Upper lobe of left lung (tissue), 6 donors: ENCODE data around the gene PIK3C2G. TPM values are rescaled to one million over a fixed set of nuclear protein-coding genes. Genes with fewer than 3 reads are reported as not detected.

ENCODE experiments used
- ATAC-seq, 2 donors: fragments of 200-7000 bp; cut with Tn5 transposase; one replicate each; pipeline ENCODE4 v1.9.1; 2022; ENCODE audit warnings: mild to moderate bottlenecking in 2 of 2, moderate library complexity in 2 of 2; ENCODE audit not compliant: low FRiP score in 2 of 2
- DNase-seq, 2 donors: peaks; one replicate each; pipeline ENCODE4 v3.0.0-alpha.2; 2019 to 2020
- H3K27ac ChIP-seq, 4 donors: fragments of 200-600 bp; sonication (generic); one replicate each; pipeline ENCODE4 v1.5.1; 2016 to 2019
- H3K27me3 ChIP-seq, 4 donors: fragments of 200-600 bp; sonication (generic); one replicate each; pipeline ENCODE4 v1.5.1; 2017 to 2019
- H3K36me3 ChIP-seq, 4 donors: fragments of 200-600 bp; sonication (generic); one replicate each; pipeline ENCODE4 v1.5.1; 2016 to 2019
- H3K4me1 ChIP-seq, 4 donors: fragments of 200-600 bp; sonication (generic); one replicate each; pipeline ENCODE4 v1.5.1; 2018 to 2019
- H3K4me3 ChIP-seq, 4 donors: fragments of 200-600 bp; sonication (generic); one replicate each; pipeline ENCODE4 v1.5.1; 2017 to 2019; ENCODE audit warnings: mild to moderate bottlenecking in 2 of 4, moderate library complexity in 1 of 4
- H3K9me3 ChIP-seq, 4 donors: fragments of 200-600 bp; sonication (generic); one replicate each; pipeline ENCODE4 v1.5.1; 2018 to 2019
- EP300 ChIP-seq, 4 donors: sonication (generic); formaldehyde crosslinking; IDR thresholded peaks; one replicate each; pipeline ENCODE4 v1.5.1; 2017; ENCODE audit warnings: antibody characterized with exemption in 4 of 4, control low read depth in 2 of 4
- POLR2A ChIP-seq, 4 donors: fragments of 450-650 bp; IDR thresholded peaks; one replicate each; pipeline ENCODE4 v1.5.1; 2016 to 2017; ENCODE audit warnings: antibody characterized with exemption in 4 of 4, mild to moderate bottlenecking in 2 of 4
- POLR2AphosphoS5 ChIP-seq, 2 donors: sonication (generic); formaldehyde crosslinking; IDR thresholded peaks; one replicate each; pipeline ENCODE4 v1.5.1; 2017; ENCODE audit warnings: antibody characterized with exemption in 2 of 2
- WGBS, 2 donors: methylation state at CpG; one replicate each; pipeline ENCODE4 v1.1.5; 2017 to 2018; 5-methylcytosine and 5-hydroxymethylcytosine counted together
- total RNA-seq, 6 donors: library from RNA; depleted of rRNA in 4 of 6; stranded (reverse); fragments of >200 nt in 4 of 6; gene quantifications; one replicate each; pipeline versions ENCODE4 v1.1.0 to v1.2.1, GENCODE V29; 2016 to 2021
- TF ChIP-seq, protein P1 (sequence below), 6 experiments: fragments of 450-650 bp in 4 of 6; fragments of 200-600 bp in 2 of 6; sonication (generic) in 2 of 6; IDR thresholded peaks; one replicate each; pipeline ENCODE4 v1.5.1; 2016 to 2019; ENCODE audit warnings: antibody characterized with exemption in 6 of 6
- donor health status: DM: no; HTN: no; CAD: no; lungs with moderate emphysema.
- donor health status: DM: no; HTN: yes; CAD: no; lungs with severe emphysema.

Gene PIK3C2G
- total RNA-seq, 6 donors from 2014 or later, result 0.33 to 3.1 (median 0.39) TPM; not detected in 1

DNA sequence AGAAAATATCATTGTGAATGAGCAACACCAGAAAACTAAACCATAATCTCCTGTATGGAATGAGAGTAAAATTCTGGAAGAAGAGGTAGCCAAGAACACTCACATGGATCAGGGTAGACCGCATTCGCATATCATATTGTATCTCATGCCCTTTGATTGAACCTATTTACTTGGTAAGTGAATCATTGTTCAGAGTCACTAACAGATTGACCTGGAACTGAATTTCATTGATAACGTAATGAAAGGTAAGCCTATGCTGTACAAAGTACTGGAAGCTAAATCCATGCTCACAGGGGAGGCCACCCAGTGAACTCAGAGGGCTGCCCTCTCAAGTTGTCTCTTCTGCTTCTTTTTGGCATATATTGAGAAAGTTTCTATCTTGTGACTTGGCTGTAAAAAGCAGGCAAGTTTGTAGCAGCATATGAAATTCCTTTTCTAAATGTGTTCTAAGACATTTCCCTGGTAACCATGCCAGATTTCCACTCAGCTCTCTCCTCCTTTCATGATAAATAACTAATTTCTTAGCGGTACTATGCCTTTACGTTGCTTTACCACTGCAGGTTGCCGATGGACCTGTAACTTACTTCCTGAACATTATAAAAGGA is 385.1 kb downstream of the PIK3C2G start:
- 80 to 82% methylated on average over 6 of the region's 6 CpGs for WGBS, 2 donors
- ATAC-seq (no peak), DNase-seq (no peak)
- Histone ChIP-seq H3K4me3 (no peak overlapping the region), H3K36me3 (no peaks in the 10 kb centered on the region), H3K27me3 (no peaks in the 10 kb centered on the region), H3K9me3 (no peaks in the 10 kb centered on the region), H3K4me1 (no peaks in the 10 kb centered on the region), H3K27ac (no peak overlapping the region)
- no peak for TF ChIP-seq POLR2AphosphoS5 (IDR thresholded peaks at IDR 0.05)
- TF ChIP-seq POLR2A (IDR thresholded peaks at IDR 0.05), result no peak
- TF ChIP-seq, protein P1, sequence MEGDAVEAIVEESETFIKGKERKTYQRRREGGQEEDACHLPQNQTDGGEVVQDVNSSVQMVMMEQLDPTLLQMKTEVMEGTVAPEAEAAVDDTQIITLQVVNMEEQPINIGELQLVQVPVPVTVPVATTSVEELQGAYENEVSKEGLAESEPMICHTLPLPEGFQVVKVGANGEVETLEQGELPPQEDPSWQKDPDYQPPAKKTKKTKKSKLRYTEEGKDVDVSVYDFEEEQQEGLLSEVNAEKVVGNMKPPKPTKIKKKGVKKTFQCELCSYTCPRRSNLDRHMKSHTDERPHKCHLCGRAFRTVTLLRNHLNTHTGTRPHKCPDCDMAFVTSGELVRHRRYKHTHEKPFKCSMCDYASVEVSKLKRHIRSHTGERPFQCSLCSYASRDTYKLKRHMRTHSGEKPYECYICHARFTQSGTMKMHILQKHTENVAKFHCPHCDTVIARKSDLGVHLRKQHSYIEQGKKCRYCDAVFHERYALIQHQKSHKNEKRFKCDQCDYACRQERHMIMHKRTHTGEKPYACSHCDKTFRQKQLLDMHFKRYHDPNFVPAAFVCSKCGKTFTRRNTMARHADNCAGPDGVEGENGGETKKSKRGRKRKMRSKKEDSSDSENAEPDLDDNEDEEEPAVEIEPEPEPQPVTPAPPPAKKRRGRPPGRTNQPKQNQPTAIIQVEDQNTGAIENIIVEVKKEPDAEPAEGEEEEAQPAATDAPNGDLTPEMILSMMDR (IDR thresholded peaks at IDR 0.05), result no peak
- no peak for TF ChIP-seq EP300 (IDR thresholded peaks at IDR 0.05)

DNA sequence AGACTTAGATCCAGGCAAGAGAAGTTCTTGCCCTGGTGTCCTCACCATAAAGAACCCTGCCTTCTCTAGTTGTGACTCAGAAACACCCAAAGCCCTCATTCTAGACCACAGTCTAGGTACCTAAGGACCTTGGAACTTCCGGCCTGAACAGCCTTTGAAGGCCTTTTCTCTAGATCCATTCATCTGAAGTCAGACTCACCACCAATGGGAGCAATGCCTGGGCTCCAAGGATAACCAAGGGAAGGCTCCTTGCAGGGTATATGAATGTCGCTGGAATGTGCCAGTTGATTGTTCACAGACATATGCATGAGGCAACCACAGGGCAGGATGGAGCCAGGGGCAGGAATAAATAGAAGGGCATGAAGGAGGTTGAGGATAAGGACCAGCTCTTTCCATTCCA is 390.2 kb downstream of the PIK3C2G start:
- Histone ChIP-seq H3K4me3 (no peak overlapping the region), H3K36me3 (no peaks in the 10 kb centered on the region), H3K4me1 (no peaks in the 10 kb centered on the region), H3K27me3 (no peaks in the 10 kb centered on the region), H3K9me3 (no peaks in the 10 kb centered on the region), H3K27ac (no peak overlapping the region)
- WGBS, 2 donors, result 79 to 91% methylated on average over 2 of the region's 2 CpGs
- no peak for ATAC-seq
- DNase-seq, result no peak
- TF ChIP-seq, protein P1 (IDR thresholded peaks at IDR 0.05), result no peak
- TF ChIP-seq POLR2A (IDR thresholded peaks at IDR 0.05) (no peak), POLR2AphosphoS5 (IDR thresholded peaks at IDR 0.05) (no peak), EP300 (IDR thresholded peaks at IDR 0.05) (no peak)

DNA sequence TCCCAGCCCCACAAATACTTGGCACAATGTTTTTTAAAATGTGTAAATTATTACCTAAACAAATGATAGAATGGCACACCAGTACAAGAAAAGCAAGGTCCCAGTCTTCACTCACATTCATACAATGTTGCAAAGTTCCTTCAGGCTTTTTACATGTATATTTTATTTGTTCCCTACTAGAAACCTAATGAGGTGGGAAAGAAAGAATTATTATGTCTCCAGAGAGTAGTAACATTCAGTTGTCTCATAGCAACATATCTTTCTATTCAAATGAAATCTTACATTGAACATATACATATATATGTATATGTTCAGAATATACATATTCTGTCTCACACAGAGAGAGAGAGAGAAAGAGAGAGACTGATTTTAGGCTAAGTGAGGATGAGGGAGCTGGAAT is 391.3 kb downstream of the PIK3C2G start:
- no peak overlapping the region for H3K4me3 ChIP-seq
- H3K4me1 ChIP-seq, result no peaks in the 10 kb centered on the region
- no peaks in the 10 kb centered on the region for H3K9me3 ChIP-seq
- DNase-seq, result no peak
- H3K27me3 ChIP-seq, result no peaks in the 10 kb centered on the region
- no peak overlapping the region for H3K27ac ChIP-seq
- no peaks in the 10 kb centered on the region for H3K36me3 ChIP-seq
- ATAC-seq, result no peak
- TF ChIP-seq EP300 (IDR thresholded peaks at IDR 0.05) (no peak), POLR2AphosphoS5 (IDR thresholded peaks at IDR 0.05) (no peak), POLR2A (IDR thresholded peaks at IDR 0.05) (no peak)
- TF ChIP-seq, protein P1 (IDR thresholded peaks at IDR 0.05), result no peak

DNA sequence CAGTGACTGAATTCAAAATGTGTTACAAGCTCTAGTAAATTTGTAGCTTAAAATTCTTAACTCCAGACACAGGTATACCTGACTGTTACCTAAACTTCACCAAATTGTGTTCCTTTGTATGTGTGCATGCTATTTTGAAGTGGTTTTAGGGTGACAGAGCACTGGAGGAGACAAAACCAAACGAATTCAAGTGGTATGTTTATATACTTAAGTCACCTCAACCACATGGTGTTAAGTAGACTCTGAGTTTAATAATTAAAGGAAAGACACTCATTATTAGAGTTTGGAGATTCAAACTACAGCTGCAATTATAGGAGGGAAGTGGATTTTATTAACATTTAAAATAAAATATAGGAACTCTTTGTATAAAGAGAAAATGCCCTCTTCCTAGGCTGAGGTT is 392.1 kb downstream of the PIK3C2G start:
- no peak overlapping the region for H3K27ac ChIP-seq
- WGBS, 2 donors, result 30 to 35% methylated on average over 1 of the region's 1 CpG
- no peaks in the 10 kb centered on the region for H3K27me3 ChIP-seq
- H3K4me1 ChIP-seq, result no peaks in the 10 kb centered on the region
- no peaks in the 10 kb centered on the region for H3K9me3 ChIP-seq
- no peaks in the 10 kb centered on the region for H3K36me3 ChIP-seq
- TF ChIP-seq POLR2A (IDR thresholded peaks at IDR 0.05) (no peak), POLR2AphosphoS5 (IDR thresholded peaks at IDR 0.05) (no peak), EP300 (IDR thresholded peaks at IDR 0.05) (no peak)
- TF ChIP-seq, protein P1 (IDR thresholded peaks at IDR 0.05), result no peak
- ATAC-seq (no peak), DNase-seq (no peak)
- H3K4me3 ChIP-seq, result no peak overlapping the region

DNA sequence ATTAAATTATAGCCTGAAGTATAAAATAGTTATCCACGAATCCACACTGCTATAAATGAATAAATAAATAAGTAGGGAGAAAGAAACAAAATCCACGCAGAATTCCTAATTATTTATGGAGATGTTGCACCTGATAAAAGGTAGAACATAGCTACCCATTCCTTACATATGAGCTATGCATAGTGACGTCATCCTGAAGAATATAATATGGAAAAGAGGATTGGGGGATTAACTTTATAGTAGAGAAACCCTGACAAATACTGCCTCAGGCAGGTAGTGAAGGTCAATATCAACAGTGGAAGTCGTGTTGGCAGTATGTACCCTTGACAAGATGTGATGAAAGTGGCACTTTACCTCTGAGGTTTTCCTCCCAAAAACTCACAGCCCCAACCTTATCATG is 394.0 kb downstream of the PIK3C2G start:
- WGBS, 2 donors, result 71 to 83% methylated on average over 4 of the region's 4 CpGs
- Histone ChIP-seq H3K9me3 (no peaks in the 10 kb centered on the region), H3K4me1 (no peaks in the 10 kb centered on the region), H3K36me3 (no peaks in the 10 kb centered on the region), H3K27me3 (no peaks in the 10 kb centered on the region), H3K27ac (no peak overlapping the region), H3K4me3 (no peak overlapping the region)
- ATAC-seq, result no peak
- no peak for DNase-seq
- TF ChIP-seq EP300 (IDR thresholded peaks at IDR 0.05), result no peak
- no peak for TF ChIP-seq POLR2AphosphoS5 (IDR thresholded peaks at IDR 0.05)
